Neural progenitor cell (in vitro differentiated cells): Measurements from ENCODE around the gene EIF2B2. TPM values are rescaled to one million over a fixed set of nuclear protein-coding genes. Genes with fewer than 3 reads are reported as not detected.

Experiments used
- DNase-seq: peaks from one replicate; pipeline ENCODE4 v3.0.0-alpha.2; 2016; ENCODE audit warnings: low spot score
- H2AFZ ChIP-seq: fragments of 200-600 bp; sonication (generic); replicated peaks from 2 replicates; pipeline ENCODE4 v1.6.1; 2016; ENCODE audit warnings: antibody characterized with exemption
- H3F3A ChIP-seq: fragments of 200-600 bp; sonication (generic); 2 replicates; pipeline ENCODE4 v1.6.1; 2016; ENCODE audit warnings: antibody characterized with exemption, low read depth
- H3K27ac ChIP-seq: fragments of 200-600 bp; sonication (generic); 2 replicates; pipeline ENCODE4 v1.5.1; 2016; ENCODE audit warnings: mild to moderate bottlenecking
- H3K27me3 ChIP-seq: fragments of 200-600 bp; sonication (generic); 2 replicates; pipeline ENCODE4 v1.6.1; 2016; ENCODE audit warnings: mild to moderate bottlenecking, moderate library complexity
- H3K36me3 ChIP-seq: fragments of 200-600 bp; sonication (generic); 2 replicates; pipeline ENCODE4 v1.5.1; 2016
- H3K4me1 ChIP-seq: fragments of 200-600 bp; sonication (generic); 2 replicates; pipeline ENCODE4 v1.6.1; 2016; ENCODE audit warnings: mixed run types
- H3K4me2 ChIP-seq: fragments of 200-600 bp; sonication (generic); 2 replicates; pipeline ENCODE4 v1.6.1; 2016
- H3K4me3 ChIP-seq: fragments of 200-600 bp; sonication (generic); 2 replicates; pipeline ENCODE4 v1.5.1; 2016
- H3K79me2 ChIP-seq: fragments of 200-600 bp; sonication (generic); 2 replicates; pipeline ENCODE4 v1.6.1; 2016; ENCODE audit warnings: low read depth
- H3K9ac ChIP-seq: fragments of 200-600 bp; sonication (generic); 2 replicates; pipeline ENCODE4 v1.6.1; 2016
- H3K9me3 ChIP-seq: fragments of 200-600 bp; sonication (generic); 2 replicates; pipeline ENCODE4 v1.5.1; 2016; ENCODE audit warnings: low read depth
- H4K20me1 ChIP-seq: fragments of 200-600 bp; sonication (generic); 2 replicates; pipeline ENCODE4 v1.6.1; 2016; ENCODE audit warnings: low read depth
- H3K27ac Mint-ChIP-seq: 3 replicates; pipeline ENCODE4 v1.8.0; 2021; ENCODE audit warnings: mixed read lengths
- H3K27me3 Mint-ChIP-seq: 2 replicates; pipeline ENCODE4 v1.8.0; 2022; ENCODE audit warnings: low read depth, mild to moderate bottlenecking, inconsistent platforms, moderate library complexity, mixed read lengths; ENCODE audit not compliant: insufficient read depth
- H3K36me3 Mint-ChIP-seq: 3 replicates; pipeline ENCODE4 v1.8.0; 2021; ENCODE audit warnings: mixed read lengths
- H3K4me1 Mint-ChIP-seq: 3 replicates; pipeline ENCODE4 v1.8.0; 2021; ENCODE audit warnings: mixed read lengths
- H3K4me3 Mint-ChIP-seq: 3 replicates; pipeline ENCODE4 v1.8.0; 2021; ENCODE audit warnings: mild to moderate bottlenecking, moderate library complexity, mixed read lengths
- H3K9me3 Mint-ChIP-seq: 3 replicates; pipeline ENCODE4 v1.8.0; 2020; ENCODE audit warnings: mixed read lengths
- EZH2 ChIP-seq: fragments of 200-600 bp; sonication (generic); IDR thresholded peaks from 2 replicates; pipeline ENCODE4 v1.6.1; 2017; ENCODE audit warnings: antibody characterized with exemption, mild to moderate bottlenecking, moderate library complexity
- EZH2phosphoT487 ChIP-seq: fragments of 200-600 bp; sonication (generic); IDR thresholded peaks from 2 replicates; pipeline ENCODE4 v1.6.1; 2017; ENCODE audit warnings: antibody characterized with exemption
- total RNA-seq: library from RNA; depleted of rRNA; stranded (reverse); fragments of >200 nt; gene quantifications from 2 replicates; pipeline ENCODE4 v1.2.3, GENCODE V29; 2015; ENCODE audit warnings: low replicate concordance
- TF ChIP-seq, protein P1 (sequence below): fragments of 200-600 bp; sonication (generic); IDR thresholded peaks from 2 replicates; pipeline ENCODE4 v1.5.1; 2017; ENCODE audit warnings: antibody characterized with exemption, mild to moderate bottlenecking

Gene EIF2B2
- total RNA-seq, 1 donor from 2014 or later, result 26.9 TPM

DNA sequence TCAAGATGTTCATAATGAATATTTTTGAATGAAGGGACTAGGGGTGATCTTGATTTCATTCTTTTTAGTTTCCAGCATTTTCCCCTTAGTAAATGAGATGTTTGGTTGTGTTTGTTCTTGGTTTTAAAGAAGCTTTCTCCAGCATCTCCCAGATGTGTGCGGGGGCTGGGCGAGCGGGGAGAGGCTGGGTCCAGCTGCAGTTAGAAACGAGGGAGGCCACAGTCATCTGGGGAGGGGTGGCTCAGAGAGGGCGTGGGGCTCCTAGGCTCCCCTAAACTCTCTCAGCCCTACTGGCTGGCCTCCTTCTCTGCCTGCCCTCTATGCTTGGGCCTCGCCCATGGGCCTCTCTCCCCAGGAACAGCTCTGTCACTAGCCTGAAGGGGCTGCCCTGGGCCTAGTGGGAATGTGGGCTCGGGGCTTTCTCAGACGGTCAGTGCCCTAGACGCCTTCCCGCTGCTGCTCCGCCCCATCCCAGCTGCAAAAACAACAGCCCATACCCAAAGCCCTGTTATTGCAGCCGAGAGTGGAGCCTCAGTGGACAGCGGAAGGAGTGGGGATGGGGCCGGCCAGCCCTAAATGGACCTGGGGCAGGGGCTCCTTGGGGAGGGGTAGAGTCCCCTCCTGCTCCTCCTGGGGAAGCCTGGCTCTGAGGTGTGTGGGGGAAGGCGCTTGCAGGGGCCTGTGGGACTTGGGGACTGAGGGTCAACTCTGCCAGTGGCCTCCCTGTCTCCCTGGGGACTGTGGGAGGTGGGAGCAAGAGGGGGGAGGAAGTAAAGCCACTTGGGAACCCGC, 18.3 kb upstream of the EIF2B2 start:
- Histone ChIP-seq H3K9me3 (no peaks in the 10 kb centered on the region), H4K20me1 (peaks cover 11% of the 10 kb centered on the region), H3K36me3 (no peaks in the 10 kb centered on the region), H2AFZ (no peak overlapping the region), H3K4me3 (no peak overlapping the region), H3K79me2 (no peaks in the 10 kb centered on the region), H3K4me2 (peak overlapping the region; percentile 14), H3K4me1 (peaks cover 18% of the 10 kb centered on the region), H3F3A (peaks cover 19% of the 10 kb centered on the region), H3K9ac (no peak overlapping the region), H3K27me3 (peaks cover 25% of the 10 kb centered on the region), H3K27ac (no peak overlapping the region)
- Mint-ChIP-seq H3K4me1 (peaks cover 34% of the 10 kb centered on the region), H3K27me3 (peaks cover 9% of the 10 kb centered on the region), H3K36me3 (no peaks in the 10 kb centered on the region), H3K9me3 (no peaks in the 10 kb centered on the region), H3K27ac (peak overlapping the region; percentile 80), H3K4me3 (no peak overlapping the region)
- DNase-seq, result peak; percentile 41
- TF ChIP-seq, protein P1, sequence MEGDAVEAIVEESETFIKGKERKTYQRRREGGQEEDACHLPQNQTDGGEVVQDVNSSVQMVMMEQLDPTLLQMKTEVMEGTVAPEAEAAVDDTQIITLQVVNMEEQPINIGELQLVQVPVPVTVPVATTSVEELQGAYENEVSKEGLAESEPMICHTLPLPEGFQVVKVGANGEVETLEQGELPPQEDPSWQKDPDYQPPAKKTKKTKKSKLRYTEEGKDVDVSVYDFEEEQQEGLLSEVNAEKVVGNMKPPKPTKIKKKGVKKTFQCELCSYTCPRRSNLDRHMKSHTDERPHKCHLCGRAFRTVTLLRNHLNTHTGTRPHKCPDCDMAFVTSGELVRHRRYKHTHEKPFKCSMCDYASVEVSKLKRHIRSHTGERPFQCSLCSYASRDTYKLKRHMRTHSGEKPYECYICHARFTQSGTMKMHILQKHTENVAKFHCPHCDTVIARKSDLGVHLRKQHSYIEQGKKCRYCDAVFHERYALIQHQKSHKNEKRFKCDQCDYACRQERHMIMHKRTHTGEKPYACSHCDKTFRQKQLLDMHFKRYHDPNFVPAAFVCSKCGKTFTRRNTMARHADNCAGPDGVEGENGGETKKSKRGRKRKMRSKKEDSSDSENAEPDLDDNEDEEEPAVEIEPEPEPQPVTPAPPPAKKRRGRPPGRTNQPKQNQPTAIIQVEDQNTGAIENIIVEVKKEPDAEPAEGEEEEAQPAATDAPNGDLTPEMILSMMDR, result no peak
- TF ChIP-seq EZH2, result no peak
- no peak for TF ChIP-seq EZH2phosphoT487

GRCh38 chr14:74985028-74985310, 17.8 kb upstream of the EIF2B2 start:
- no peak overlapping the region for H3K27ac Mint-ChIP-seq
- no peak for DNase-seq
- Histone ChIP-seq H3K4me1 (peaks cover 13% of the 10 kb centered on the region), H3K9ac (no peak overlapping the region), H2AFZ (no peak overlapping the region), H3K27ac (no peak overlapping the region), H3K9me3 (no peaks in the 10 kb centered on the region), H4K20me1 (peaks cover 8% of the 10 kb centered on the region), H3K4me3 (no peak overlapping the region), H3K36me3 (no peaks in the 10 kb centered on the region), H3K4me2 (no peak overlapping the region), H3K27me3 (peaks cover 25% of the 10 kb centered on the region), H3F3A (peaks cover 14% of the 10 kb centered on the region), H3K79me2 (no peaks in the 10 kb centered on the region)
- H3K9me3 Mint-ChIP-seq, result no peaks in the 10 kb centered on the region
- TF ChIP-seq, protein P1, result no peak
- no peak for TF ChIP-seq EZH2phosphoT487
- no peak for TF ChIP-seq EZH2
- peaks cover 9% of the 10 kb centered on the region for H3K27me3 Mint-ChIP-seq
- H3K36me3 Mint-ChIP-seq, result no peaks in the 10 kb centered on the region
- no peak overlapping the region for H3K4me3 Mint-ChIP-seq
- peaks cover 28% of the 10 kb centered on the region for H3K4me1 Mint-ChIP-seq

DNA sequence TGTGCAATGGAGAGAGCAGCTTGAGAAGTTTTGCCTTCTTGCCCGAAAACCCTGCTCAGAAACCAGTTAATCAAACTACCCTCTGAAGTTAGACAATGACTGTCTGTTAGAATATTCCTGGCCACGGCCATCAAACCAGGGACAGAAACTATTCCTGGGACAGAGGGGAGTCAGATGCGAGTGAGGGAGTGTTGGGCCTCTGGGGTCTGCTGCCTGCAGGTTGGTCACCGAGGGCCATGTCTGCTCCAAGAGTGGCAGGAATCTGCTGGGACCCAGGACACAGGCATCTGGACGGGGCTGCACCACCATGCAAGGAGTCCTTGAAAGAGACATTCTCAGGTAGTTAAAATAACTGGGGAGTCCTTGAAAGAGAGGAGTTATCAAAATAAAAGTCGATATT, 16.9 kb upstream of the EIF2B2 start:
- H3K4me3 Mint-ChIP-seq, result no peak overlapping the region
- peaks cover 7% of the 10 kb centered on the region for H3F3A ChIP-seq
- H3K36me3 Mint-ChIP-seq, result no peaks in the 10 kb centered on the region
- H3K27ac Mint-ChIP-seq, result no peak overlapping the region
- H3K27me3 ChIP-seq, result peaks cover 25% of the 10 kb centered on the region
- no peak for DNase-seq
- H3K27me3 Mint-ChIP-seq, result peaks cover 9% of the 10 kb centered on the region
- H3K9ac ChIP-seq, result no peak overlapping the region
- H3K4me2 ChIP-seq, result no peak overlapping the region
- H2AFZ ChIP-seq, result no peak overlapping the region
- H4K20me1 ChIP-seq, result peaks cover 3% of the 10 kb centered on the region
- peaks cover 21% of the 10 kb centered on the region for H3K4me1 Mint-ChIP-seq
- no peak overlapping the region for H3K4me3 ChIP-seq
- H3K9me3 Mint-ChIP-seq, result no peaks in the 10 kb centered on the region
- H3K4me1 ChIP-seq, result peaks cover 7% of the 10 kb centered on the region
- H3K27ac ChIP-seq, result no peak overlapping the region
- no peaks in the 10 kb centered on the region for H3K79me2 ChIP-seq
- H3K9me3 ChIP-seq, result no peaks in the 10 kb centered on the region
- H3K36me3 ChIP-seq, result no peaks in the 10 kb centered on the region
- TF ChIP-seq, protein P1, result no peak
- TF ChIP-seq EZH2phosphoT487, result no peak
- TF ChIP-seq EZH2, result no peak
